ENCODE results near the gene SLC35F3.
"Not testable (repeated sequence)": the region's sequence is repeated elsewhere in the genome, so short reads cannot be mapped to it uniquely, and the experiment has no call there.

Gene SLC35F3

GRCh38 chr1:234340528-234340927 lies 436.1 kb downstream of the SLC35F3 start:
- H3K4me3 ChIP-seq (replicated peaks; ENCODE audit: low read depth, low read length), result no peak overlapping the region
- DNase-seq (ENCODE audit: extremely low read depth, low read depth), result no peak
- TF ChIP-seq CTCF (IDR thresholded peaks at IDR 0.05; ENCODE audit: low read depth, low read length, missing control alignments), result no peak

- no peak for TF ChIP-seq CTCF (IDR thresholded peaks at IDR 0.05; ENCODE audit: low read depth, low read length, missing control alignments)
- DNase-seq (ENCODE audit: extremely low read depth, low read depth), result no peak
- no peak overlapping the region for H3K4me3 ChIP-seq (replicated peaks; ENCODE audit: low read depth, low read length)
Observed at GRCh38 chr1:234342774-234343173, 438.3 kb downstream of the SLC35F3 start.

- H3K4me3 ChIP-seq (replicated peaks; ENCODE audit: low read depth, low read length), result no peak overlapping the region
- DNase-seq (ENCODE audit: extremely low read depth, low read depth), result no peak
- no peak for TF ChIP-seq CTCF (IDR thresholded peaks at IDR 0.05; ENCODE audit: low read depth, low read length, missing control alignments)
Observed at GRCh38 chr1:234345237-234345636, 440.8 kb downstream of the SLC35F3 start.

- TF ChIP-seq CTCF (IDR thresholded peaks at IDR 0.05; ENCODE audit: low read depth, low read length, missing control alignments), result no peak
- H3K4me3 ChIP-seq (replicated peaks; ENCODE audit: low read depth, low read length), result no peak overlapping the region
- DNase-seq (ENCODE audit: extremely low read depth, low read depth), result no peak
Observed at GRCh38 chr1:234348964-234349363, 444.5 kb downstream of the SLC35F3 start.

- no peak for TF ChIP-seq CTCF (IDR thresholded peaks at IDR 0.05; ENCODE audit: low read depth, low read length, missing control alignments)
- DNase-seq (ENCODE audit: extremely low read depth, low read depth), result no peak
- H3K4me3 ChIP-seq (replicated peaks; ENCODE audit: low read depth, low read length), result no peak overlapping the region
Observed at GRCh38 chr1:234355782-234356510, 451.5 kb downstream of the SLC35F3 start.

- H3K4me3 ChIP-seq (replicated peaks; ENCODE audit: low read depth, low read length), result peak overlapping the region; percentile 14; the same call in 1 of the 2 replicates
- DNase-seq (ENCODE audit: extremely low read depth, low read depth), result not testable (repeated sequence)
Observed at GRCh38 chr1:234356615-234357269, 452.3 kb downstream of the SLC35F3 start.

- TF ChIP-seq CTCF (IDR thresholded peaks at IDR 0.05; ENCODE audit: low read depth, low read length, missing control alignments), result no peak
- DNase-seq (ENCODE audit: extremely low read depth, low read depth), result no peak
- no peak overlapping the region for H3K4me3 ChIP-seq (replicated peaks; ENCODE audit: low read depth, low read length)
Observed at GRCh38 chr1:234357831-234358230, 453.4 kb downstream of the SLC35F3 start.

Measured in HFF-Myc (cell line).